Epithelial cell of esophagus (primary cell): Measurements from ENCODE around the gene PPP2R3B.

Experiments
- DNase-seq: peaks from one replicate; pipeline ENCODE4 v3.0.0; 2010; ENCODE audit warnings: low read depth
- H3K4me3 ChIP-seq: 2 replicates; pipeline ENCODE4 v1.5.1; 2011; ENCODE audit warnings: mild to moderate bottlenecking, low read length, control low read depth
- TF ChIP-seq, protein P1 (sequence below): IDR thresholded peaks from 2 replicates; pipeline ENCODE4 v1.5.1; 2011; ENCODE audit warnings: low read depth, mild to moderate bottlenecking, low read length, control low read depth, inconsistent platforms; ENCODE audit not compliant: insufficient read depth; ENCODE audit errors: missing control alignments

PPP2R3B gene

DNA sequence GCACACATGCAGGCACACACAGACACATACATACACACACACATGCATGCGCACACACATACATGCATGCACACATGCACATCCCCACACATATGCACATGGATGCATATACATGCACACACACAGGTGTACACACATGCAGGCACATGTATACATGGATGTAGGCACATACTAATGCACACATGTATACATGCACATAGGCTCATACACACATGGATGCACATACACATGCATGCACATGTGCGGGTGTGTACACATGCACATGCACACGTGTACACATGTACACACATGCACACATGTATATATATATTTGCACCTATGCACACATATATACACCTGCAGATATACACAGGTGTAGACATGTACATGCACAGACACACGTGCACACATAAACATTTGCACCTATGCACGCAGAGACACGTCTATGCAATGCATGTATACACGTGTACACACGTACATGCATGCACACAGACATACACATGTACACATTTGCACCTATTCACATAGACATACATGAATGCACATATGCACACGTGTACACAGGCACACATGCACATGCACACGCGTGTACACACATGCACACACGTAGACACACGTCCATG lies 101.5 kb downstream of the PPP2R3B start:
- DNase-seq, result no peak
- TF ChIP-seq, protein P1, sequence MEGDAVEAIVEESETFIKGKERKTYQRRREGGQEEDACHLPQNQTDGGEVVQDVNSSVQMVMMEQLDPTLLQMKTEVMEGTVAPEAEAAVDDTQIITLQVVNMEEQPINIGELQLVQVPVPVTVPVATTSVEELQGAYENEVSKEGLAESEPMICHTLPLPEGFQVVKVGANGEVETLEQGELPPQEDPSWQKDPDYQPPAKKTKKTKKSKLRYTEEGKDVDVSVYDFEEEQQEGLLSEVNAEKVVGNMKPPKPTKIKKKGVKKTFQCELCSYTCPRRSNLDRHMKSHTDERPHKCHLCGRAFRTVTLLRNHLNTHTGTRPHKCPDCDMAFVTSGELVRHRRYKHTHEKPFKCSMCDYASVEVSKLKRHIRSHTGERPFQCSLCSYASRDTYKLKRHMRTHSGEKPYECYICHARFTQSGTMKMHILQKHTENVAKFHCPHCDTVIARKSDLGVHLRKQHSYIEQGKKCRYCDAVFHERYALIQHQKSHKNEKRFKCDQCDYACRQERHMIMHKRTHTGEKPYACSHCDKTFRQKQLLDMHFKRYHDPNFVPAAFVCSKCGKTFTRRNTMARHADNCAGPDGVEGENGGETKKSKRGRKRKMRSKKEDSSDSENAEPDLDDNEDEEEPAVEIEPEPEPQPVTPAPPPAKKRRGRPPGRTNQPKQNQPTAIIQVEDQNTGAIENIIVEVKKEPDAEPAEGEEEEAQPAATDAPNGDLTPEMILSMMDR, result no peak

More for the DNA sequence above, 101.5 kb downstream of the PPP2R3B start:
- H3K4me3 ChIP-seq, result no peak overlapping the region
